C4-2B (cell line): Measurements from ENCODE around the gene FHIT.
"Not testable (repeated sequence)": the region's sequence is repeated elsewhere in the genome, so short reads cannot be mapped to it uniquely, and the experiment has no call there.

Source experiments
- H3K27ac ChIP-seq: fragments of 450-650 bp; 2 replicates; pipeline ENCODE4 v1.5.1; 2017
- CTCF ChIP-seq: fragments of 450-650 bp; conservative IDR thresholded peaks from 2 replicates; pipeline ENCODE4 v1.5.1; 2017; ENCODE audit warnings: mild to moderate bottlenecking
- ZFX ChIP-seq: fragments of 450-650 bp; IDR thresholded peaks from 2 replicates; pipeline ENCODE4 v1.6.1; 2017

Gene FHIT

GRCh38 chr3:61074783-61075182 lies 176.5 kb downstream of the FHIT start:
- no peak for TF ChIP-seq CTCF
- TF ChIP-seq ZFX = no peak
- H3K27ac ChIP-seq = no peak overlapping the region

GRCh38 chr3:61073566-61074165 lies 177.6 kb downstream of the FHIT start:
- TF ChIP-seq CTCF (no peak), ZFX (no peak)
- H3K27ac ChIP-seq = no peak overlapping the region

- TF ChIP-seq CTCF (no peak), ZFX (no peak)
- no peak overlapping the region for H3K27ac ChIP-seq
Measured at GRCh38 chr3:61068084-61068483, 183.2 kb downstream of the FHIT start.

- no peak overlapping the region for H3K27ac ChIP-seq
- TF ChIP-seq CTCF (no peak), ZFX (no peak)
Measured at GRCh38 chr3:61066800-61067199, 184.5 kb downstream of the FHIT start.

GRCh38 chr3:61066222-61066621 lies 185.0 kb downstream of the FHIT start:
- H3K27ac ChIP-seq = not testable (repeated sequence)

GRCh38 chr3:61065451-61066011 lies 185.7 kb downstream of the FHIT start:
- TF ChIP-seq ZFX (no peak), CTCF (no peak)
- H3K27ac ChIP-seq = no peak overlapping the region

GRCh38 chr3:61061092-61061723 lies 190.0 kb downstream of the FHIT start:
- TF ChIP-seq ZFX (no peak), CTCF (no peak)
- H3K27ac ChIP-seq = no peak overlapping the region

GRCh38 chr3:61060411-61060861 lies 190.8 kb downstream of the FHIT start:
- TF ChIP-seq CTCF = no peak
- TF ChIP-seq ZFX = no peak
- no peak overlapping the region for H3K27ac ChIP-seq
